ENCODE results near the gene ATG4A. TPM values are rescaled to one million over a fixed set of nuclear protein-coding genes. Genes with fewer than 3 reads are reported as not detected.

Gene ATG4A
- total RNA-seq, 1 donor from 2014 or later: 10.0 TPM

- no peak for TF ChIP-seq CTCF (IDR thresholded peaks at IDR 0.05; ENCODE audit: insufficient read depth, low read length, poor library complexity, severe bottlenecking)
- Histone ChIP-seq H3K4me3 (ENCODE audit: low read depth, low read length) (no peak overlapping the region), H3K27me3 (ENCODE audit: control insufficient read depth, insufficient read depth, low read length) (no peaks in the 10 kb centered on the region), H3K36me3 (ENCODE audit: control insufficient read depth, insufficient read depth, low read length) (no peaks in the 10 kb centered on the region)
- no peak for DNase-seq (ENCODE audit: low read depth)
These were observed 65.4 kb downstream of the ATG4A start for GRCh38 chrX:108156934-108157466.

- no peaks in the 10 kb centered on the region for H3K27me3 ChIP-seq (ENCODE audit: control insufficient read depth, insufficient read depth, low read length)
- no peak overlapping the region for H3K4me3 ChIP-seq (ENCODE audit: low read depth, low read length)
- no peak for DNase-seq (ENCODE audit: low read depth)
- no peak for TF ChIP-seq CTCF (IDR thresholded peaks at IDR 0.05; ENCODE audit: insufficient read depth, low read length, poor library complexity, severe bottlenecking)
- H3K36me3 ChIP-seq (ENCODE audit: control insufficient read depth, insufficient read depth, low read length): no peaks in the 10 kb centered on the region
These were observed 66.0 kb downstream of the ATG4A start for GRCh38 chrX:108157628-108158027.

GRCh38 chrX:108159028-108159670 is 67.6 kb downstream of the ATG4A start:
- Histone ChIP-seq H3K27me3 (ENCODE audit: control insufficient read depth, insufficient read depth, low read length) (no peaks in the 10 kb centered on the region), H3K4me3 (ENCODE audit: low read depth, low read length) (no peak overlapping the region), H3K36me3 (ENCODE audit: control insufficient read depth, insufficient read depth, low read length) (no peaks in the 10 kb centered on the region)
- no peak for DNase-seq (ENCODE audit: low read depth)
- TF ChIP-seq CTCF (IDR thresholded peaks at IDR 0.05; ENCODE audit: insufficient read depth, low read length, poor library complexity, severe bottlenecking): no peak

GRCh38 chrX:108160309-108160708 is 68.7 kb downstream of the ATG4A start:
- Histone ChIP-seq H3K4me3 (ENCODE audit: low read depth, low read length) (no peak overlapping the region), H3K27me3 (ENCODE audit: control insufficient read depth, insufficient read depth, low read length) (peaks cover 2% of the 10 kb centered on the region), H3K36me3 (ENCODE audit: control insufficient read depth, insufficient read depth, low read length) (no peaks in the 10 kb centered on the region)
- no peak for TF ChIP-seq CTCF (IDR thresholded peaks at IDR 0.05; ENCODE audit: insufficient read depth, low read length, poor library complexity, severe bottlenecking)
- DNase-seq (ENCODE audit: low read depth): no peak

GRCh38 chrX:108162265-108162664 is 70.7 kb downstream of the ATG4A start:
- no peak for TF ChIP-seq CTCF (IDR thresholded peaks at IDR 0.05; ENCODE audit: insufficient read depth, low read length, poor library complexity, severe bottlenecking)
- DNase-seq (ENCODE audit: low read depth): no peak
- Histone ChIP-seq H3K4me3 (ENCODE audit: low read depth, low read length) (no peak overlapping the region), H3K36me3 (ENCODE audit: control insufficient read depth, insufficient read depth, low read length) (no peaks in the 10 kb centered on the region), H3K27me3 (ENCODE audit: control insufficient read depth, insufficient read depth, low read length) (peaks cover 2% of the 10 kb centered on the region)
